Endothelial cell (in vitro differentiated cells): Measurements from ENCODE around the gene CHST3. TPM values are rescaled to one million over a fixed set of nuclear protein-coding genes. Genes with fewer than 3 reads are reported as not detected.

Source experiments
- DNase-seq: peaks from one replicate; pipeline ENCODE4 v3.0.0; 2021; ENCODE audit warnings: low spot score
- H3K27ac Mint-ChIP-seq: one replicate; pipeline ENCODE4 v1.8.0; 2021; ENCODE audit warnings: mixed read lengths, inconsistent platforms; ENCODE audit not compliant: unreplicated experiment
- H3K27me3 Mint-ChIP-seq: one replicate; pipeline ENCODE4 v1.8.0; 2021; ENCODE audit warnings: mild to moderate bottlenecking, moderate library complexity, mixed read lengths, inconsistent platforms; ENCODE audit not compliant: unreplicated experiment
- H3K36me3 Mint-ChIP-seq: one replicate; pipeline ENCODE4 v1.8.0; 2021; ENCODE audit warnings: mild to moderate bottlenecking, low read depth, mixed read lengths, inconsistent platforms; ENCODE audit not compliant: unreplicated experiment
- H3K4me1 Mint-ChIP-seq: one replicate; pipeline ENCODE4 v1.8.0; 2021; ENCODE audit warnings: mild to moderate bottlenecking, mixed read lengths, inconsistent platforms; ENCODE audit not compliant: unreplicated experiment
- H3K4me3 Mint-ChIP-seq: one replicate; pipeline ENCODE4 v1.8.0; 2021; ENCODE audit warnings: mild to moderate bottlenecking, mixed read lengths, inconsistent platforms; ENCODE audit not compliant: unreplicated experiment
- H3K9me3 Mint-ChIP-seq: one replicate; pipeline ENCODE4 v1.8.0; 2021; ENCODE audit warnings: mixed read lengths, inconsistent platforms; ENCODE audit not compliant: unreplicated experiment
- total RNA-seq: library from RNA; stranded (reverse); fragmentation: NEBNext Ultra II Directional; extraction: Animal tissue kit (Norgen Biotek cat#: 25700); gene quantifications from one replicate; pipeline ENCODE4 v1.2.1, GENCODE V29; 2021; ENCODE audit not compliant: unreplicated experiment
- TF ChIP-seq, protein P1 (sequence below): fragments of 200-600 bp; sonication (generic); IDR thresholded peaks from one replicate; pipeline ENCODE4 v1.5.0; 2021; ENCODE audit warnings: antibody characterized with exemption; ENCODE audit not compliant: unreplicated experiment

CHST3 gene
- total RNA-seq, 1 donor from 2014 or later, result 3.8 TPM

- Mint-ChIP-seq H3K27me3 (peaks cover 6% of the 10 kb centered on the region), H3K4me1 (peaks cover 2% of the 10 kb centered on the region), H3K4me3 (no peak overlapping the region), H3K36me3 (no peaks in the 10 kb centered on the region), H3K9me3 (no peaks in the 10 kb centered on the region), H3K27ac (no peak overlapping the region)
- no peak for DNase-seq
- TF ChIP-seq, protein P1, sequence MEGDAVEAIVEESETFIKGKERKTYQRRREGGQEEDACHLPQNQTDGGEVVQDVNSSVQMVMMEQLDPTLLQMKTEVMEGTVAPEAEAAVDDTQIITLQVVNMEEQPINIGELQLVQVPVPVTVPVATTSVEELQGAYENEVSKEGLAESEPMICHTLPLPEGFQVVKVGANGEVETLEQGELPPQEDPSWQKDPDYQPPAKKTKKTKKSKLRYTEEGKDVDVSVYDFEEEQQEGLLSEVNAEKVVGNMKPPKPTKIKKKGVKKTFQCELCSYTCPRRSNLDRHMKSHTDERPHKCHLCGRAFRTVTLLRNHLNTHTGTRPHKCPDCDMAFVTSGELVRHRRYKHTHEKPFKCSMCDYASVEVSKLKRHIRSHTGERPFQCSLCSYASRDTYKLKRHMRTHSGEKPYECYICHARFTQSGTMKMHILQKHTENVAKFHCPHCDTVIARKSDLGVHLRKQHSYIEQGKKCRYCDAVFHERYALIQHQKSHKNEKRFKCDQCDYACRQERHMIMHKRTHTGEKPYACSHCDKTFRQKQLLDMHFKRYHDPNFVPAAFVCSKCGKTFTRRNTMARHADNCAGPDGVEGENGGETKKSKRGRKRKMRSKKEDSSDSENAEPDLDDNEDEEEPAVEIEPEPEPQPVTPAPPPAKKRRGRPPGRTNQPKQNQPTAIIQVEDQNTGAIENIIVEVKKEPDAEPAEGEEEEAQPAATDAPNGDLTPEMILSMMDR, result no peak
Observed at GRCh38 chr10:72016608-72017300, 52.6 kb downstream of the CHST3 start.

DNA sequence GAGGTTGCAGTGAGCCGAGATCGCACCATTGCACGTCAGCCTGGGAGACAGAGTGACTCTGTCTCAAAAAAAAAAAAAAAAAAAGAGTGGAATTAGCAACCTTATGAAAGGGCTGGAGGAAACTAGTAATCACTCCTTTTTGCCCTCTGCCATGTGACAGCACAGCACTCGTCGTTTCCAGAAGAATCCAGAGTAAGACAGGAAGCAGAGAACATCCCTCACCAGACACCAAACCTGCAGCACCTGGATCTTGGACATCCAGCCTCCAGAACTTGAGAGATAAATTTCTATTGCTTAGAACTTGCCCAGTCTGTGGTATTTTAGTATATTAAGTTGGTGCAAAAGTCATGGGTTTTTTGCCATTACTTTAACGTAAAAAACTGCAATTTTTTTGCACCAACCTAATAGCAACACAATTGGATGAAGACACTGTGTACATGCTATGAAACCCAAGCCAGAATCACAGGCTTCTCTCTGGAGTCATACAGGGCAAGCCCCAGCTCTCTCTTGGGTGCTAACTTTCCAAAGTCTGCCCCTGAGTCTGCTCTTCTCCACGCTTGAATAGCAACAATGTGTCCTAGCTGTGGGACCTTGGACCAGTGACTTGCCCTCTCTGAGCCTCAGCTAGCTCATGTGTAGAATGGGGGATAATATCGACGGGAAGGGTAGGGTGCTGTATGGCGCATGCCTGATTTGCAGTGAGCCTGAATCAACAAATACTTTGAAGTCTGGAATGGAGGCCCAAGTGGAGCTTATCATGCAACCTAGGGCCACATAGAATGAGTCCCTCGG lies 55.1 kb downstream of the CHST3 start:
- H3K27me3 Mint-ChIP-seq, result peaks cover 6% of the 10 kb centered on the region
- TF ChIP-seq, protein P1, result no peak
- no peaks in the 10 kb centered on the region for H3K9me3 Mint-ChIP-seq
- H3K4me1 Mint-ChIP-seq, result no peaks in the 10 kb centered on the region
- DNase-seq, result no peak
- no peak overlapping the region for H3K27ac Mint-ChIP-seq
- H3K4me3 Mint-ChIP-seq, result no peak overlapping the region
- no peaks in the 10 kb centered on the region for H3K36me3 Mint-ChIP-seq

DNA sequence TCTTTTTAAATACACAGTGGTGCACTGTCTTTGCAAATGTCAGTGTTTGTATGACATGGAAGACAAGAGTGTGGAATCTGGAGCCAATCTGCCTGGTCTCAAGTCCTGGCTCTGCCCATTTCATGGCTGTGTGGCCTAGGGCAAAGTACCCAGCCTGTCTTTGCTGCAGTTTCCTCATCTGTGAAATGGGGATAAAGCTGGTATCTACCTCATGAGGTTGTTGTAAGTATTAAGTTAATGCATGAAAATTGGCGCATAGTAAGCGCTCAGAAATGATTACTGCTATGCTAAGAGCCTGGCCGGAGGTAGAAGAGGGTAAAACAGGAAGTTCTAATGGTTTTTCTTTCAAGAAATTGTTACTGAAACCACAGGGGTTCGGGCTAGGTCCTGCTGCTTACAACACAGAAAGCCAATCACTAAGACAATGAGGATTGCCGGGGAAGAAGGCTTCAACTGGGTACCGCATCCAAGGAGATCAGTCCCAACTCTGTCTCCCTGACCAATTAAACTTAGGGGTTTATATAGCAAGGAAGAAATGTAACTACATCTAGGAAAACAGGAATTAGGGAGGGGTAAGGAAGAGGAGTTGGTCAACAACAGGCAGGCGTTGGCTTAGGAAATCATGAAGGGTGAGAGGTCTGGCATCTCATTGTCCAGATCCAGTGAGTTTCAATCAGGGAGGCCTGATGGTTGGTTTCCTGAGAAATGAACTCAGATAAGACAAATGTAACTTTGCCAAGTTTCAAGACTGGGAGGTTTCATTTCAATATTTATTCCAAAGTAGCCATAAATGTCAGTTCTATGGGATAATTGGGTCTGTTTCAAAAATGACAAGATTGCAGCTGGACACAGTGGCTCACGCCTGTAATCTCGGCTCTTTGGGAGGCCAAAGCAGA lies 57.0 kb downstream of the CHST3 start:
- Mint-ChIP-seq H3K27ac (no peak overlapping the region), H3K36me3 (no peaks in the 10 kb centered on the region), H3K9me3 (no peaks in the 10 kb centered on the region), H3K4me1 (peaks cover 6% of the 10 kb centered on the region), H3K27me3 (peaks cover 6% of the 10 kb centered on the region), H3K4me3 (no peak overlapping the region)
- no peak for DNase-seq
- TF ChIP-seq, protein P1, result no peak

GRCh38 chr10:72022228-72022627 lies 58.0 kb downstream of the CHST3 start:
- Mint-ChIP-seq H3K36me3 (no peaks in the 10 kb centered on the region), H3K27me3 (peaks cover 6% of the 10 kb centered on the region), H3K4me1 (peaks cover 6% of the 10 kb centered on the region), H3K4me3 (no peak overlapping the region), H3K27ac (no peak overlapping the region), H3K9me3 (no peaks in the 10 kb centered on the region)
- TF ChIP-seq, protein P1, result no peak
- DNase-seq, result no peak
